GM21381 (cell line): Measurements from ENCODE around the gene HEBP1.

Experiments
- ATAC-seq: cut with Tn5 transposase; IDR thresholded peaks from one replicate; pipeline ENCODE4 v1.9.1; 2021; ENCODE audit warnings: mild to moderate bottlenecking, moderate library complexity; ENCODE audit not compliant: unreplicated experiment

The HEBP1 gene

GRCh38 chr12:12954878-12955625, 45.0 kb downstream of the HEBP1 start:
- no peak for ATAC-seq

DNA sequence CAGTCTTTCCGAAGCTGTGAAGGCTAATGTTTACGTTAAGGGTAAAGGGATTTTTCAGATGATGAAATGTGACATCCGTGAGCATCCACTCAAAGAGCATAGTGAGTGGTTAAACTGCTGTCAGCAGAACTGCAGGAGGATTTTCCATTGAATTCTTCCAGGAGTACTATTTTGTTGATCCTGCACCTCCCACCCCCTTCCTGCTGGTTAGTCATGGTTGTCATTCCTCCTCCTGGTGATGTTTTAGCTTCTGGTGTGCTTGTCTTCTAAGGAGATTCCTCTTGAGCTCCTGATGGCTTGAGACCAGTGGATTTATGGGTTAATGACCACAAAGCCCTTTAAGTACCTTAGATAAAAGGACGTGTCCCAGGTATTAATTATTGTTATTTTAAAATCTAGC, 45.7 kb downstream of the HEBP1 start:
- ATAC-seq: no peak

GRCh38 chr12:12952036-12952435, 48.0 kb downstream of the HEBP1 start, which contains the start of gene GPRC5D:
TSS of gene GPRC5D (minus strand) at chr12:12952170. CDS start at chr12:12950384, 1,786 bp downstream.
- ATAC-seq: no peak

DNA sequence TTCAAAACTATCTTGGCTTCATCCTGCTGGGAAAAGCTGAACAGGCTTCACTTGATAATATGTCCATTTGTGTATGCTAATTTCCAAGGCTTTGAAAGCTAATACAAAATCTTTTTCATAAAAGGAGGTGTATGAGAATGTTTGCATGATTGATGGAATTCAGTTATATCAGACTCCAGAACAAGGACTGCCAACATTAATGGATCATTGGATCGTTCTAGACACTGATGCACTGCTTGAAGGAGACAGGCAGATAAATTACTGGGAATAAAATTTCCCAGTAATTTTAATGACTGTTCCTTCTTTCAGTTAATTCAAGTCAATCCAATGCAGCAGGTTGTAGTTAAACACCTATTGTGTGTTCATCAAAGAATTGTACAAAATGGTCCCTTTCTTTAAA, 48.6 kb downstream of the HEBP1 start:
- ATAC-seq: no peak

DNA sequence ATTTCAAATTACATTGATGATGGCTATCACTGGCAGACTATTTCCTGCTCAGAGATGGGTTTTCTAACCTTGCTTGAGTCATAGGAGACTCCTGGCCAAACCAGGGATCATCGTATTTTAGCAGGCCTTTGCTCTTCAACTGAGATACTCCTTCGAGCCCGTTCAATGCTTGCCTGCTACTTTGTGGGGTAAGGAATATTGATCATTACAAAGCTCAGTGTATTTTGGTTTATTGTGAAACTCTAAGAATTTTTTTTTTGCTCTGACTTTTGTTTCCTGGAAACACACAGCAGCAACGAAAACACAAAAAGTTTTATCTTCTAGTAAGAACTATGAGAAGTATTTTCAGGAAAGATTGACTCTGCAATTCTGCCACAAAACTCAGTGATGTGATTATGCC, 52.2 kb downstream of the HEBP1 start:
- ATAC-seq: no peak

GRCh38 chr12:12946686-12947355, 53.2 kb downstream of the HEBP1 start:
- no peak for ATAC-seq

- ATAC-seq: no peak
Observed at GRCh38 chr12:12945591-12945990, 54.5 kb downstream of the HEBP1 start.

- ATAC-seq: no peak
Observed at GRCh38 chr12:12943586-12944260, 56.3 kb downstream of the HEBP1 start.

DNA sequence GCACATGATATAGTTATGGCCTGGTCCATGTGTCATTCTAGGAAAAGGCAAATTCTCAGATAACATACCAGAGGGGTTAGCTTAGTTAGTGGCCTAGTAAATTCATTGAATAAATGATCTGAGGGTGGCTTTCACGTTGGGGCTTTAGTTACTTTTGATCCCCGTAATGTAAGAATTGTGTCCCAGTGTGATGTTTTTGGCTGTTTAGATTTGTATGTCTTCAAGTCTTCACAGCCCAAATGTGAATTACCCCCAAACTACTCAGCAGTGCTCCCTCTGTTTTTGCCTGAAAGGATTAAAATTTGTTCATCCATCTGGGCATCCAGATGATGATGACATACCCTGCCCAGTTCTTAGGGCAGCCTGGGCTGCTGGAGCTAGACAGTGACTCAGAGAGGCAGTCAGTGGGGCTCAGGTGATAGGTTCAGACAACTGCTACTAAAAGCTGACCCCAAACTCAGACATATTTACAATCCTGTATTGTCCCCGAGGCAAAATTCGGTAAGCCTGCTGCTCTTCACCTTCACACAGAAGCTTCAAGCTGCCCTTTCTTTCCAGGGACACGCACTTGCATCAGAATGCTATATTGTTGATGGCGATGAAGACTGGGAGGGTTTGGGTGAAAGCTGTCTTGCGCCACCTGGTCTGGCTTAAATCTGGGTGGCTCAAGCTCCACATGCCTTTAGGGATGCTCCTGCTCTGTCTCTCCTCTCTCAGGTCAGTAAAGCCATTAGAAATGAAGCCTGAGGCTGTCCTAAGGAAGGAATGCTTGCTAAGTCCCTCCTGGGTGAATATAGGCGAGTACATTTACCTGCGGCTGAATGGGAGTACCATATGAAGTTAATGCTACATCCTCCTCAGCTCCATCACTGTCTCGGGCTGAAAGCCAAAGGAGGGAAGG, 58.4 kb downstream of the HEBP1 start:
- no peak for ATAC-seq

DNA sequence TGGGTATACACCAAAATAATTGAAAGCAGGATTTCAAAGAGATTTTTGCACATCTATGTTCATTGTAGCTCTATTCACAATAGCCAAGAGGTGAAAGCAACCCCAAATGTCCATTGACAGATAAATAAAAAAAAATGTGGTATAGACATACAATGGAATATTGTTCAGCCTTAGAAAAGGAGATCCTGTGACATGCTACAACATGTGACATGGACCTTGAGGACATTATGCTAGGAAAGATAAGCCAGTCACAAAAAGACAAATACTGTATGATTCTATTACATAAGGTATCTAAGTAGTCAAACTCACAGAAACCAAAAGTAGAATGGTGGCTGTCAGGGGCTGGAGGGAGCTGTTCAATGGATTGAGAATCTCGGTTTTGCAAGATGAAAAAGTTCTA, 60.2 kb downstream of the HEBP1 start:
- ATAC-seq: no peak

DNA sequence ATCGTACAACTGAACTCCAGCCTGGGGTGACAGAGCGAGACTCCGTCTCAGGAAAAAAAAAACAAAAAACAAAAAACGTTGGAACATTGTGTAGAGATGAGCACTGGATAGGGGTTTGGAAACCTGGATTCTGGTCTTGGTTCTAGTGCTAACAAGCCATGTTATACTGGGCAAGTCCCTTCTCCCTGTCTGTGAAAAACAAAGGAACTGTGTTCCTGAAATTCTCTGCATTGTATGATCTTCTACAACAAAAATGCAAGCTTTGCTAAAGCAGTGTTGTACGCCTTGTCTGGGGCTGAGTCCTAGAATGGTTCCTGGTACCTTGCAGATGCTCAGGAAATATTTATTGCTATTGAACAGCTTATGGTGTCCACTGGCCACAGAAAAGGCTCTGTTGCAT, 61.5 kb downstream of the HEBP1 start:
- no peak for ATAC-seq

DNA sequence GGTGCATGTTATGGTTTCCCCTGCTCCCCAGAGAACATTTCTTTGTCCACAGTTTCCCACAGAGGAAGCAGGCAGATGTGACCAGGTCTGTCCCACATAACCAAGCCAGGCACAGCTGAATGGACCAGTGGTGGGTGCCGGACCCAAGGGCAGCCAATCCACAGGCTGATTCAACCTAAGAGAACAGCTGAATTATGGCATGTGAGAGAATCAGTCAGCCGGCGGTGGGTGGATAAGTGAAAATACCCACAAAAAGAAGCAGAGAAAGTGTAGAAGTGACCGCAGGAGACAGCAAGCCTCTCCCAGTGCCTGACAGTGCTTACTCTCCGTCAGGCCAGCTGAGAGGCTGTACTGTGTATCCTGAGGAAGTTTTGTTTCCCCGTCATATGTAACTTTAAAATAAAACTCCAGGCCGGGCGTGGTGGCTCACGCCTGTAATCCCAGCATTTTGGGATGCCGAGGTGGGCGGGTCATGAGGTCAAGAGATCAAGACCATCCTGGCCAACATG, 63.0 kb downstream of the HEBP1 start:
- no peak for ATAC-seq

DNA sequence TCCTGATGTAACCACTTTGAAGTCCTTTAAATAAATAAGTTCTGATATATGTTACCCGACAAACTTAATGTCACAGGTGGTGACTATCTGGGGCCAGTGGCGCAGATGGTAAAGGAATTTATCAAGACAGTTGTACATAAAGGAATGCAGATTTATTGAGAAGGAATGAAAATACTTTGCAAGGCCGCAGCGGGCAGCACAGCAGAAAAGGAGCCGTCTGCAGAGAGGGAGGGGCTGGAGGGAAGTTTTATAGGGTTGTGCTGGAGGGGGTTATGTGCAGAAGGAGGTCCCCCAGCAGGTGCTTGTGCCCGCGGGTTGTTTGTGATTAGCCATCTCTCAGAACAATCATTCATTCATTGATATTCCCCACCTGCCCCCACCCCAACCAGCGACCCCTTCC, 65.5 kb downstream of the HEBP1 start:
- ATAC-seq: no peak

- no peak for ATAC-seq
Observed at GRCh38 chr12:12933742-12934141, 66.3 kb downstream of the HEBP1 start.

DNA sequence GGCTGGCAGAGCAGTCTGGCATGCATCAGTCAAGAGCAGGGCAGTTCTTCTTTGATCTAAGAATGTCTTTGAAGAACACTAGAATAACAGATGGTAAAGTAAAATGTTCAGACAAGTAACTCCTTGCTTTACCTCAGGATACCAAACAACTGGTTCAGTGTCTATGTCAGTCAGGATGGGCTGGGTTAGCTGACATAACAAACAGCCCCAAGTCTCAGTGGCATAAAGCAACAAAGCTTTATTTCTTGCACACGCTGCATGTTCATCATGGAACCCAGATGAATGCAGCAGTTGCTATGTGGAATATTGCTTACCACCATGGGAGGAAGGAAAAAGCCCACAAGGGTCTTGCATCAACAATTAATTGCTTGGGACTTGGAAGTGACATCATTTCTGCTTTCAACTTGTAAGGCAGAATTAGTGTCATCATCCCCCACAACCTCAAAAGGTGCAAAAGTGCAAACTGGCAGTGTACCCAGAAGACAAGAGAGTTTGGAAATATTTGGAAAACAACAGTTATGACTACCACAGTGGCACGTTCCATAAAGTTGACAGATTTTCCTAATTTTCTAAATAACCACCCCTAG, 69.3 kb downstream of the HEBP1 start:
- ATAC-seq: no peak

GRCh38 chr12:12929696-12930095, 70.4 kb downstream of the HEBP1 start:
- no peak for ATAC-seq

GRCh38 chr12:12927211-12928079, 72.6 kb downstream of the HEBP1 start:
- no peak for ATAC-seq

DNA sequence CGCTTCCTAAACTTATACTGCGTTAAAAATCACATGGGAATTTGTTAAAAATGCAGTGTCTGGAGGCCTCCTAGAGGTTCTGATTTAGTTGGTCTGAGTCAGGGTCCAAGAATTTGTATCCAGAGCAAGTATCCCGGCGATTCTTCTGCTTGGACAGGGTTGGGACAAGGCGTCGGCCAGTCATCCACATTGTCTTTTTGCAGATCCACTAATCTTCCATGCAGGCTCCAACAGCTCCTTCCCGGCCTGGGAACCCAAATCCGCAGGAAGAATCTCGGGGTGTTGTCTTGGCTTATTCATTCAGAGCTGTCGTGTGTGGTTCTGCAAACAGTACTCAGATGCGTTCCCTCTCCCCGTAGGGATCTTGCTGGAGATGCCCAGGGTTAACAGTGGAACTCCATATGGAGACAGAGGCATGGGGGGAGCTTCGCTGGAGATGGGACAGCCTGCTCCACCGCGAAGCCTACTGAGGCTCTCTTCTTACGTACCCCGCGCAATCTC, 73.4 kb downstream of the HEBP1 start:
- no peak for ATAC-seq

DNA sequence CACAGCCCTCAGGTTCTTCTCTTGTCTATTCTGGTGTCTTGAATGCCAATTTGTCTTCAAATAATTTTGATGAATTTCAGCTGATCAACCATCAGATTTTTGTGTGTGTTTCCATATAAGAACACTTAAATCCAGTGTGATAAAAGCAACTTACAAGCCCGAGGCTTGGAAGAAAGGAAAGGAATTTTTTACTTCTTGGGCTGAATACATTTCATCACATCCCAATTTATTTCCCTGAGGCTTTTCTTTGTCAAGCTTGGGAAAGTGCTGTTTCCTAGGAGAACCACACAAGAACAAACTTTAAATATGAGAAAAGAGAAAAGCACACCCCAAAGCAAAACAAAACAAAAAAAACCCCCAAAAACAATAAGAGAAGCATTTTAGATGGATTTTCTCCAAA, 74.7 kb downstream of the HEBP1 start:
- ATAC-seq: no peak
